Panc1 (cell line): ENCODE results near the gene MSI2. TPM values are rescaled to one million over a fixed set of nuclear protein-coding genes. Genes with fewer than 3 reads are reported as not detected.

Source experiments
- ATAC-seq: fragments of 200-7000 bp; cut with Tn5 transposase; 2 replicates; pipeline ENCODE4 v1.9.1; 2020; ENCODE audit warnings: mild to moderate bottlenecking, moderate library complexity
- BruUV-seq: library from RNA; stranded (reverse); fragments of 400-500 nt; replicated peaks from 2 replicates; lab custom pipeline; 2021; lab: Mats Ljungman, UMichigan
- CTCF ChIA-PET: fragments of 300-600 bp; sonication (Branson Sonifier 250); formaldehyde crosslinking; loops from one replicate; lab custom pipeline; 2022; ENCODE audit warnings: antibody characterized with exemption; lab: Charles Lee
- POLR2A ChIA-PET: fragments of 300-600 bp; sonication (Branson Sonifier 250); formaldehyde crosslinking; loops from one replicate; lab custom pipeline; 2022; ENCODE audit warnings: antibody characterized with exemption; lab: Charles Lee
- DNase-seq: peaks from one replicate; pipeline ENCODE4 v3.0.0-alpha.2; 2010; ENCODE audit warnings: low read depth, low spot score
- H3K27ac ChIP-seq: 2 replicates; pipeline ENCODE4 v1.5.1; 2011; ENCODE audit warnings: mild to moderate bottlenecking, low read length, inconsistent platforms
- H3K27me3 ChIP-seq: fragments of 200-500 bp; sonication (Bioruptor generic); 2 replicates; pipeline ENCODE4 v1.6.0; 2014; ENCODE audit warnings: low read length, inconsistent platforms; ENCODE audit not compliant: control insufficient read depth, insufficient read depth
- H3K36me3 ChIP-seq: fragments of 200-500 bp; sonication (Bioruptor generic); 2 replicates; pipeline ENCODE4 v1.5.1; 2014; ENCODE audit warnings: inconsistent platforms, mild to moderate bottlenecking, low read length, moderate library complexity; ENCODE audit not compliant: control insufficient read depth, insufficient read depth
- H3K4me1 ChIP-seq: 2 replicates; pipeline ENCODE4 v1.5.1; 2011; ENCODE audit warnings: inconsistent platforms, mild to moderate bottlenecking, low read length, moderate library complexity; ENCODE audit not compliant: control insufficient read depth, insufficient read depth
- H3K4me3 ChIP-seq, 2 experiments: 2 replicates each; pipeline ENCODE4 v1.5.1; 2011 to 2012; ENCODE audit warnings: low read depth in 2 of 2, low read length in 2 of 2, mild to moderate bottlenecking in 2 of 2, inconsistent platforms in 1 of 2, moderate library complexity in 1 of 2
- H3K9me3 ChIP-seq: fragments of 200-500 bp; sonication (Bioruptor generic); 2 replicates; pipeline ENCODE4 v1.5.1; 2014; ENCODE audit warnings: low read depth, mild to moderate bottlenecking, inconsistent platforms, low read length, moderate library complexity; ENCODE audit not compliant: control insufficient read depth, insufficient read depth
- POLR2AphosphoS5 ChIP-seq: IDR thresholded peaks from 2 replicates; pipeline ENCODE4 v1.6.1; 2012; ENCODE audit warnings: mild to moderate bottlenecking, low read depth, low read length, moderate library complexity
- SIN3A ChIP-seq: IDR thresholded peaks from 2 replicates; pipeline ENCODE4 v1.6.1; 2012; ENCODE audit warnings: low read depth, mild to moderate bottlenecking, low read length, moderate library complexity, borderline replicate concordance; ENCODE audit not compliant: insufficient read depth
- TCF7L2 ChIP-seq: IDR thresholded peaks from 2 replicates; pipeline ENCODE4 v1.6.1; 2011; ENCODE audit warnings: mild to moderate bottlenecking, low read depth, low read length, inconsistent platforms
- in situ Hi-C: cut with HindIII; loops from 2 replicates; pipeline ENCODE4 v1.10.0; 2016; ENCODE audit warnings: low sequenced_read_pairs, low pct_unique_long_range_greater_than_20kb
- intact Hi-C: fragments of 100-400 bp; cut with micrococcal nuclease; formaldehyde crosslinking; loops from one replicate; pipeline ENCODE4 v1.10.0; 2022; ENCODE audit not compliant: unreplicated experiment
- total RNA-seq: library from RNA; stranded (reverse); gene quantifications from one replicate; pipeline ENCODE4 v1.2.1, GENCODE V29; 2021; ENCODE audit not compliant: unreplicated experiment
- TF ChIP-seq, protein P1 (sequence below): fragments of 450-650 bp; IDR thresholded peaks from 2 replicates; pipeline ENCODE4 v1.5.1; 2017; ENCODE audit warnings: mild to moderate bottlenecking
- TF ChIP-seq, protein P2 (sequence below), 2 experiments: IDR thresholded peaks; 2 replicates each; pipeline ENCODE4 v1.6.1; 2011 to 2012; ENCODE audit warnings: low read depth in 2 of 2, control low read depth in 1 of 2, low read length in 1 of 2, mild to moderate bottlenecking in 1 of 2, moderate library complexity in 1 of 2; ENCODE audit not compliant: insufficient read depth in 1 of 2

Gene MSI2
- total RNA-seq, 1 experiment from 2014 or later, result 38.5 TPM

DNA sequence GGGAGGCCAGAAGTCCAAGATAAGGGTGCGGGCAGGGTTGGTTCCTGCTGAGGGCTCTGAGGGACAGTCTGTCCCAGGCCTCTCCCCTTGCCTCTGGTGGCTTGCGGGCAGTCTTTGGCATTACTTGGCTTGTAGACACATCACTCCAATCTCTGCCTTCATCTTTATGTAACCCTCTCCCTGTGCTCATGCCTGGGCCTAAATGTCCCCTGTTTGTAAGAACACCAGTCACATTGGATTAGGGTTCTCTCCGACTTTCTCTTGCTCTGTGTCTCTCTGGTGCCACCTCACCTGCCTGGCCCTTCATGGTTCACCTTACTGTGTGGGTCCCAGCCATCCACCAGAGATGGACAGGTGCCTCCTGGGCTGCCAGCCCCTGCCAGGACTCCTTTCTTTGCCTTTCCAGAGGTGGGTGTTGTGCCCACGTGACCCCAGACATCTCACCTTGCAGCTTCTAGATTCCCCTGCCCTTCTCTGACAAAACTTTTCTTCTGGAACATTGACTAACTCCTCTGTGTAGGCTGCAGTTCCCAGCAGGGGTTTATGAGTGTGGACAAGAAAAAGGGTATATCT is 205.8 kb downstream of the MSI2 start:
- POLR2A ChIA-PET, result no interaction called here
- CTCF ChIA-PET, result no interaction called here

DNA sequence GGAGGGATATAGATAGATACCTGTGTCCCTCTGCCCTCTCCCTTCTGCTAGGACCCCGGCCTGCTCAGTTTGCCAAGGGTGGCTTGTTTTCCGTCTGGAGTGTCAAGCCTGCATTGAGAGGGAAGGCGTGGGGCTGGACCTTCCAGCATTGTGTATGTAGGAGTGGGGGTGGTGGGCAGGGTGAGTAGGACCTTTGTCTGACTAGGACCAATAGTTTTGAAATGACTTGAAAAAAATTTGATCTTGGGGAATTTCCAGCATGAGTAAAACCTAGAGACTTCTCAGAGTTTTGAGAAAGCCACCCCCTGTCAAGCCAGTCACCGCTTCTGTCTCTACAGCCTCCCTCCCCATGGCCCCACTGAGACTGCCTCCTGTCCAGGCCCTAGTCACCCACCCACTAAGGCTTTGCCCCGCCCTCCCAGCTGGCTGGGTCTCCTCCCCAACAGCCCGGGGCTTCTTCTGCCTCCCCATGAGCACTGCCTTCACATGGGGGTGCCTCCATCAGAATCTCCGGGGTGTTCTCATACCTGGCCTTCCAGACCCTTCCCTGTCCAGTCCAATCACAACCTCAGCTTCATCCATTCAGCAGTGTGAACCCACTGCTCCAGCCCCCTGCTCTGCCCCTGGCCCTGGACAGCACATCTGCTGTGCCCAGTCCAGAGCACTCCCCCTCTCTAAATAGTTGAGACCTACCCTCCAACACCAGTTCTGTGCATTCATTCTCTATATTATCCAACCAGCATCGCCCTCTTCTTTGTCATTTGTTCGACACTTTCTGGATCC is 207.0 kb downstream of the MSI2 start:
- ChIA-PET POLR2A (no interaction called here), CTCF (no interaction called here)
- no TSS peak for BruUV-seq
- H3K9me3 ChIP-seq, result no peaks in the 10 kb centered on the region
- no peak overlapping the region for H3K4me3 ChIP-seq
- no peaks in the 10 kb centered on the region for H3K36me3 ChIP-seq
- TF ChIP-seq, protein P1, sequence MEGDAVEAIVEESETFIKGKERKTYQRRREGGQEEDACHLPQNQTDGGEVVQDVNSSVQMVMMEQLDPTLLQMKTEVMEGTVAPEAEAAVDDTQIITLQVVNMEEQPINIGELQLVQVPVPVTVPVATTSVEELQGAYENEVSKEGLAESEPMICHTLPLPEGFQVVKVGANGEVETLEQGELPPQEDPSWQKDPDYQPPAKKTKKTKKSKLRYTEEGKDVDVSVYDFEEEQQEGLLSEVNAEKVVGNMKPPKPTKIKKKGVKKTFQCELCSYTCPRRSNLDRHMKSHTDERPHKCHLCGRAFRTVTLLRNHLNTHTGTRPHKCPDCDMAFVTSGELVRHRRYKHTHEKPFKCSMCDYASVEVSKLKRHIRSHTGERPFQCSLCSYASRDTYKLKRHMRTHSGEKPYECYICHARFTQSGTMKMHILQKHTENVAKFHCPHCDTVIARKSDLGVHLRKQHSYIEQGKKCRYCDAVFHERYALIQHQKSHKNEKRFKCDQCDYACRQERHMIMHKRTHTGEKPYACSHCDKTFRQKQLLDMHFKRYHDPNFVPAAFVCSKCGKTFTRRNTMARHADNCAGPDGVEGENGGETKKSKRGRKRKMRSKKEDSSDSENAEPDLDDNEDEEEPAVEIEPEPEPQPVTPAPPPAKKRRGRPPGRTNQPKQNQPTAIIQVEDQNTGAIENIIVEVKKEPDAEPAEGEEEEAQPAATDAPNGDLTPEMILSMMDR, result no peak
- no peak for TF ChIP-seq TCF7L2
- in situ Hi-C loops (no loop called here), intact Hi-C loops (no loop called here)
- DNase-seq (no peak), ATAC-seq (0 out of 2 replicates have a peak, but pooled peaks have one; percentile 27)
- H3K27me3 ChIP-seq, result no peaks in the 10 kb centered on the region
- 0 out of 2 replicates have a peak, but pooled peaks cover 3% of the 10 kb centered on the region for H3K4me1 ChIP-seq
- no peak overlapping the region for H3K27ac ChIP-seq

More for the DNA sequence above, 205.8 kb downstream of the MSI2 start:
- intact Hi-C loops (no loop called here), in situ Hi-C loops (no loop called here)
- no TSS peak for BruUV-seq
- Histone ChIP-seq H3K27ac (no peak overlapping the region), H3K36me3 (no peaks in the 10 kb centered on the region), H3K4me1 (0 out of 2 replicates have a peak, but pooled peaks cover 3% of the 10 kb centered on the region), H3K9me3 (no peaks in the 10 kb centered on the region), H3K27me3 (no peaks in the 10 kb centered on the region), H3K4me3 (no peak overlapping the region)
- DNase-seq (no peak), ATAC-seq (no peak)
- TF ChIP-seq, protein P1, result no peak
- no peak for TF ChIP-seq POLR2AphosphoS5
- TF ChIP-seq, protein P2, sequence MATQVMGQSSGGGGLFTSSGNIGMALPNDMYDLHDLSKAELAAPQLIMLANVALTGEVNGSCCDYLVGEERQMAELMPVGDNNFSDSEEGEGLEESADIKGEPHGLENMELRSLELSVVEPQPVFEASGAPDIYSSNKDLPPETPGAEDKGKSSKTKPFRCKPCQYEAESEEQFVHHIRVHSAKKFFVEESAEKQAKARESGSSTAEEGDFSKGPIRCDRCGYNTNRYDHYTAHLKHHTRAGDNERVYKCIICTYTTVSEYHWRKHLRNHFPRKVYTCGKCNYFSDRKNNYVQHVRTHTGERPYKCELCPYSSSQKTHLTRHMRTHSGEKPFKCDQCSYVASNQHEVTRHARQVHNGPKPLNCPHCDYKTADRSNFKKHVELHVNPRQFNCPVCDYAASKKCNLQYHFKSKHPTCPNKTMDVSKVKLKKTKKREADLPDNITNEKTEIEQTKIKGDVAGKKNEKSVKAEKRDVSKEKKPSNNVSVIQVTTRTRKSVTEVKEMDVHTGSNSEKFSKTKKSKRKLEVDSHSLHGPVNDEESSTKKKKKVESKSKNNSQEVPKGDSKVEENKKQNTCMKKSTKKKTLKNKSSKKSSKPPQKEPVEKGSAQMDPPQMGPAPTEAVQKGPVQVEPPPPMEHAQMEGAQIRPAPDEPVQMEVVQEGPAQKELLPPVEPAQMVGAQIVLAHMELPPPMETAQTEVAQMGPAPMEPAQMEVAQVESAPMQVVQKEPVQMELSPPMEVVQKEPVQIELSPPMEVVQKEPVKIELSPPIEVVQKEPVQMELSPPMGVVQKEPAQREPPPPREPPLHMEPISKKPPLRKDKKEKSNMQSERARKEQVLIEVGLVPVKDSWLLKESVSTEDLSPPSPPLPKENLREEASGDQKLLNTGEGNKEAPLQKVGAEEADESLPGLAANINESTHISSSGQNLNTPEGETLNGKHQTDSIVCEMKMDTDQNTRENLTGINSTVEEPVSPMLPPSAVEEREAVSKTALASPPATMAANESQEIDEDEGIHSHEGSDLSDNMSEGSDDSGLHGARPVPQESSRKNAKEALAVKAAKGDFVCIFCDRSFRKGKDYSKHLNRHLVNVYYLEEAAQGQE (IDR thresholded peaks at IDR 0.05; ENCODE audit: insufficient read depth in 1 of 2, low read depth in 2 of 2, low read length in 1 of 2), result no peak
- no peak for TF ChIP-seq TCF7L2
- no peak for TF ChIP-seq SIN3A
